ENCODE measurements around the gene TAF15.

- no peak for TF ChIP-seq CTCF (IDR thresholded peaks at IDR 0.05 in 4 of 5, conservative IDR thresholded peaks at IDR 0.05 in 1 of 5)
- TF ChIP-seq POLR2A (IDR thresholded peaks at IDR 0.05), result no peak
Observed at GRCh38 chr17:35856603-35857002, 47.3 kb downstream of the TAF15 start.

Data from gastrocnemius medialis (tissue), 4 donors.